GM12865 (cell line): ENCODE results near the gene KCNJ5.
"Not testable (repeated sequence)": the region's sequence is repeated elsewhere in the genome, so short reads cannot be mapped to it uniquely, and the experiment has no call there.

Source experiments
- DNase-seq: peaks from one replicate; pipeline ENCODE4 v3.0.0; 2010; ENCODE audit warnings: low read depth
- H3K4me3 ChIP-seq: 2 replicates; pipeline ENCODE4 v1.5.1; 2011; ENCODE audit warnings: mild to moderate bottlenecking, low read depth, low read length, control low read depth
- CTCF ChIP-seq: IDR thresholded peaks from 2 replicates; pipeline ENCODE4 v1.5.1; 2011; ENCODE audit warnings: low read length, control low read depth, low read depth, inconsistent platforms; ENCODE audit not compliant: insufficient read depth; ENCODE audit errors: missing control alignments

Gene KCNJ5

GRCh38 chr11:128917144-128917724 is 26.1 kb downstream of the KCNJ5 start:
- no peak for TF ChIP-seq CTCF
- peak; percentile 34 for DNase-seq
- no peak overlapping the region for H3K4me3 ChIP-seq

GRCh38 chr11:128919216-128919615 is 28.1 kb downstream of the KCNJ5 start:
- no peak for TF ChIP-seq CTCF

GRCh38 chr11:128919635-128920034 is 28.5 kb downstream of the KCNJ5 start:
- DNase-seq, H3K4me3 ChIP-seq: not testable (repeated sequence)

More at GRCh38 chr11:128919216-128919615, 28.1 kb downstream of the KCNJ5 start:
- peak; percentile 23 for DNase-seq
- H3K4me3 ChIP-seq, result no peak overlapping the region

- H3K4me3 ChIP-seq, result no peak overlapping the region
- TF ChIP-seq CTCF, result no peak
- no peak for DNase-seq
Observed at GRCh38 chr11:128920666-128921065, 29.5 kb downstream of the KCNJ5 start.

- no peak overlapping the region for H3K4me3 ChIP-seq
- no peak for DNase-seq
- TF ChIP-seq CTCF, result no peak
Observed at GRCh38 chr11:128921793-128922192, 30.6 kb downstream of the KCNJ5 start.

- no peak for TF ChIP-seq CTCF
- DNase-seq, result no peak
- H3K4me3 ChIP-seq, result no peak overlapping the region
Observed at GRCh38 chr11:128924104-128924503, 32.9 kb downstream of the KCNJ5 start.

GRCh38 chr11:128924510-128925249 is 33.5 kb downstream of the KCNJ5 start:
- TF ChIP-seq CTCF, result no peak
- no peak overlapping the region for H3K4me3 ChIP-seq
- no peak for DNase-seq
